LHCN-M2 (cell line): Measurements from ENCODE around the gene MPDZ. TPM values are rescaled to one million over a fixed set of nuclear protein-coding genes. Genes with fewer than 3 reads are reported as not detected.
"Not testable (repeated sequence)": the region's sequence is repeated elsewhere in the genome, so short reads cannot be mapped to it uniquely, and the experiment has no call there.

Experiments
- DNase-seq: peaks from one replicate; pipeline ENCODE4 v3.0.0-alpha.2; 2012; ENCODE audit warnings: low read depth
- total RNA-seq: library from RNA; depleted of rRNA; stranded (reverse); fragments of >200 nt; gene quantifications from 2 replicates; pipeline ENCODE4 v1.2.3, GENCODE V29; 2014

Gene MPDZ
- total RNA-seq, 1 experiment from 2014 or later, result 11.7 TPM

DNA sequence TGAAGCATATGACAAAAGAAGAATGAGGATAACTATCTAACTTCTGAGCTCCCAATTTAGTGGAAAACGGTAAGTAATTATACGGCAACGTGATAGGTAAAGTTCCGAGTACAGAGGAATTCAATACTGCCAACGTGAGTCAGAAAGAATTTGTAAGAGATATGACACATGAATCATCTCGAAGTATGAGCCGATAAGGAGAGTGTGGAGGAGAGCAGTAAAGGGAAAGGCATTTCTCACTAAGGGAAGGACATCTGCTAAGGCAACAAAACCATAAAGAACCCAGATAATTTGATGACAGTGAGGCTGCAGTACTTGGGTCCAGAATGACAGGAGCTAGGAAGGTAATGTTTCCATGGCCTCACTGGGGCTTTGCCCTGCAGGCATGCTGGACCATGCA is 11.0 kb downstream of the MPDZ start:
- peak; percentile 32 for DNase-seq

DNA sequence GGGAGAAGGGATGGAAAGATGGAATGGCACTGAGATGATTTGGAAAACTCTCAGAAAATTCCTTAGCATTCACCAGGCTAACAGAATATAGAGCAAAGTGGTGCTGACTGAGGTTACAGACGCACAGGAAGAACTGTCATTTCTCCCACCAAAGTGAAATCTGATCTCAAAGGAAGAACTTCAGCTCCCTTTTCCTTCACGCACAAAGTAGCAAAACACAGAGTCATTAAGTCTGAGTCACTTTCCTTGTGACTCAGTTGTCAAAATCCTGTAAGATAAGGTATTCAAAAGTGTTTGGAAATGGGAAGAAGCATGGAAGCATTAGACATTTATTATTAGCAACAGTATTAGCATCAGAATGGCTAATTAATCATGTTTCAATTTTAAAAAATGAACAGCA is 11.7 kb downstream of the MPDZ start:
- peak; percentile 83 for DNase-seq

DNA sequence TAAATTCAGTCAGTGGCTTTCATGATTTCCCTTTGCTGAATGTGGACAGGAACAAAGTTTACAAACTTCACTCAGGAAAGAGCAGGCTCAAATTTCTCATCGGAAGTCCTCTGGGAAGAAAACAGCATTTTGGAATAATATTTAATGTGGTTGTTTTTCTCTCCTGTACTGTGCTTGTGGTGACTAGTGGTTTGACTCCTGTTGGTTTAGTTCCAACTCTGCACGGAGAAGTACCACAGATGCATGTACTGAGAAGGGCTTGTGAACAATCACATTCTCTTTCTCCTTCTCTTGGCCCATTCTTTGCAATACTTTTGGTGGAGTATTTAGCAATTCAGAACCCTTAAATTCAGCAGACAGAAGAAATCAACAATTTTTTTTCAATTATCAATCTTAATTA is 13.3 kb downstream of the MPDZ start:
- DNase-seq, result peak; percentile 71

DNA sequence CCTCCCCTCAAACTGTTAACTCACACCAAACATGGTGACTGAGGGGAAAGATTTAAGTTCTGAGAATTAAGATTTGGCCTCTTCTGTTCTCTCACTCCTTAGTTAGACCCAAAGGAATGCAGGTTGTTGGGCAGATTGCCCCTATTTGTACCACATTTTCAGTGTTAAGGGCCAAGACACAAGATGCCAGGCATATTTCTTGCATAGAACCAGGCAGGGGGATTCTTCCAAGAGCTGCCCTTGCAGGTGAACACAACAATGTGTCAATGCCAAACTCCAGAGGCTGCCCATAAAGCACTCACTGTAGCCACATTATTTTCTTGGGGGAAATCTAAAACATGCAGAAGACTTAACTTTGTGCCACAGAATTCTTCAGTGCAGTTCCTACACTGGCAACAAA is 14.7 kb downstream of the MPDZ start:
- DNase-seq, result no peak

DNA sequence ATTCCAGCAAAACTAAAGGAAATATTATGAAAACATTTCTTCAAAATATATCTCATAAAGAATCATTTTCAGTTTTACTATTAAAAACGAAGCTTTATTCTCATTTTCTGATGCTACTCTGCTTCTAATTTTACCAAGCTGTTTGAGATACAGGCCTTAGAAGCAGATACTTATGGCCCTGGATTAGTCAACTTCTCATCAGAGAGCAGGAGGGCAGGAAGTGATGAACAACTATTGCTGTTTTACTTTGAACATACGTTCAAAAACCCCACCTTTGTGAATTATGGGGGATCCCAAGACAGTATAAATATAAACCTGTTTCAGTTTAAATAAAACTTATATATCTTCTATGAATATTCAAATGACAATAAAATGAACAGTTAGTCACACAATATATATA is 16.0 kb downstream of the MPDZ start:
- DNase-seq, result no peak

DNA sequence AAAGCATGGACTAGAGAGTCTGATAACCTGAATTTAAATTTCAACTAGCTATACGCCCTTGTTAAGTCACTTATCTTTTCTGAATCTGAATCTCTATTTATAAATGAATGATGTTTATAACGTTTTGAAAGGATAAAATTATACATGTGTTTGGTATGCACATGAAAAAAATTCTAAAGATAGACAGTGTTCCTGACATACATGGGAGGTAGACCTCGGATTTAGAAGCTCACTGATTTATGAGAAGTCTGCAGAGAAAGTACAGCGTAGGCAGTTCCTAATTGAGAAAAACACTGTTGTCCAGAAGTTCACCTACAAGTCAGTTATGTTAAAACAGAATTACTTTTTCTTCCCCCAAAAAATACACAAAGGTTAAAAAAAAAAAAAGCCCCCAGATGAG is 26.6 kb downstream of the MPDZ start:
- no peak for DNase-seq

DNA sequence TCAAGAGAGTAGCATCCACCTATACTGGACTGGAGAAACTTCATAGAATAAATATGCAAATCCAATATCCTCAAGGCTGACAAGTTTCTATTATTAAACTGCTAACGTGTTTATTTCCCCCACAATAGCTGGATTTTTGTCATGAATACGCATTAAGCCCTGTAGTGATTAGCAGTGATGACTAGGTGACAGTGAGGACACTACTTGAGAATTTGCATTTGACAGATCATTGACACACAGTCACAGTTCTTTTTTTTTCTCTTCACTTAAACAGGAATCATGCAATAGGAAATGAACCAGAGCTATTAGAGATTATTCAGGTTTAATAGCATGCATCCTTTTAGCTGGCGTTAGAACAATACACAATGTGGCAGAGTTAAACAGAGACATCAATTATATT is 35.3 kb downstream of the MPDZ start:
- no peak for DNase-seq

DNA sequence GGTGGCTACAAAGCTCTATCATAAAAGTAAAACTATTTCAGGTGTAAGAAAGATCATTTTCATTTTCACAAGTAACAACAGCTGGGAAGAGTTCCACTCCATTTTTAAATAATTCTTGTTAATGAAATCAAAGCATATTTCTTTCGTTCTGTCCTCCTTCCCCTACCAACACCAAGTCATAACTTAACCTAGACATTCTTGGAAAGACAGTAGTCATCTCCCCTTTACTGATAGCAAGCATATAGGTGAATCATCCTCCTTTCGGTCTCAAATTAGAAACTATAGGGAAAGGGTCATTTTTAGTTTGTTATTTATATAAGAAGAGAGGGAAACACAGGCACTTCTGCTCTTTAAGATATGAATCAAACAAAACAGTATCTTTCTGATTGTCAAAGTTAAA is 38.2 kb downstream of the MPDZ start:
- no peak for DNase-seq

DNA sequence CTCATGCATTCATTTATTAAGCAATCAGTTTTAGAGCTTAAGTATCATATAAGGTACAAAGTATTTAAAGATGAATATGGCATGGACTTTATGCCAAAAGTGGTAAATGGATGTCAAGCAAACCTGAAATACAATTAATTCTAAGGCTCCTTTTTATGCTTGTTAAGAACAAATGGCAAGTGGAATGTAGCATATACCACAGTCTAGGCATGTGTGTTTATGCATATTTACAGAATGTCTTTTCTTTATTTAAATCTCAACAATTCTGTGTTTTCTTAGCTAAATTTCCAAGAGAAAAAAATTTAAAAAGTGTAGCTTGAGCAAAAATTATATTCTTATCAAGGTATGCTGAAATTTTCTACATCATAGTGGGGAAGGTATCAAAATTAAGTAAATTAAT is 39.8 kb downstream of the MPDZ start:
- no peak for DNase-seq

DNA sequence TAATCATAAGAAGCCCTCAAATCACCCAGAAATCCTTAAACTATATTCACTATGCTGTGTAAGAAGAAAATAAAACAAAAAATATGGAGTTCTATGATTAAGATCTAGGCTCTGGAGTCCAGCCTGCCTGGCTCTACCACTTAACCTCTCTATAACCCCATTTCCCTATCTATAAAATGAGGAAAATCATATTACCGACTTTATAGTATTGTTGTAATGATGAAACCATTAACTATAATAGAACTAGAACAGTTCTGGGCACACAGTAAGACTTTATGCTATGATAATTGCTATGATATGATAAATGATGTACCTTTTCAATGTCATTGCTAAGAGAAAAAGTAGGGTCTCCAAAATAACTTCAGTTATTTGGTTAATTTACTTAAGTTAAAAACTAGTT is 40.3 kb downstream of the MPDZ start:
- no peak for DNase-seq

DNA sequence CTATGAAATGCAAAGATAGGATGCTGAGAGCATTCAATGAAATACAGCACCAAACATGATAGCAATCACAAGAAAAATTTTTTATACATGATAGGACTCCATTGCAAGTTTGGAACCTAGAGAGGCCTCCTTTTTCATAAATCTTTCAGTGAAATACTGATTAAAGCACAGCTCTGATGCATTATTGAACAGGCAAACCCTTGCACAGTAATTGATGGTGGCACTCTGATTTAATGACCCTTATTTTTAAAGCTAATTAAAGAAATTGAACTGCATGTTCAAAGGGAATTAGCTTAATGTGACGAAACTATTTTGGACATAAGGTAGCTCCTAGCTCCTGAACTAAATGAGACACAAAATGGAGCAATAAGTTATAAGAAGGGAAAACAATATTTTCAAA is 44.6 kb downstream of the MPDZ start:
- DNase-seq, result no peak

DNA sequence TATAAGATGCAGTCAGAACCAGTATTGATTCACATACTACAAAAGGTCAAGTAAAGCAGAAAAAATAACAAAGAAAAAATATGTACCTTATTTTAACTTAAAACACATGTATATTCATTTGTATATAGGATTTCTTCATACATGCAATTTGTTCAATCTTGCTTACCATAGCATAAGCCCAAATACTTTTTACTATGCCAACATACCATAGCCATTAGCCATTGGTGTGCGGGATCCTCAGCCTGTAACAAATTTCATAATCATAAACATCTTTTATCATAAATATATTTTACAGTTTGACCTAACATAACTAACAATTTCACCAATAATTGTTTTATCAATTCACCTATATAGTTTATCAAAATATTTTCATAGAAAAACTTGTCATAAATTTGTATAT is 51.1 kb downstream of the MPDZ start:
- DNase-seq, result no peak

DNA sequence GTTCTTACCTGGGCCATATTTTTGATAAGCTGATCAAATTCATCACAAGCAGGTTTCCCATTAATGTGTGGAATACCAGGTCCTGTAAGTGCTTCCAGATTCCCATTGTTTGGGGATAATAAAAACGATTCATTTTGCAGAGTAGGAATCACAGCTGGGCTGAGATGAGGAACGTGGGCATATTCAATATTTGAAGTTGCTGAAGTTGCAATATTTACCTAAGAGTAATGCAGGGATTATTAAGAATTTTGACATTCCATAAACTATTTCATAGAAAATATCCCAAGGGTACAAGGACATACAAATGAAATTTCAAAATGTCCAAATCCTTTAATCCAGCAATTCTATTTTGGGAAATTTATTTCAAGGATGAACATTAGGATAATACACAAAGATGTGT is 55.1 kb downstream of the MPDZ start:
- no peak for DNase-seq

DNA sequence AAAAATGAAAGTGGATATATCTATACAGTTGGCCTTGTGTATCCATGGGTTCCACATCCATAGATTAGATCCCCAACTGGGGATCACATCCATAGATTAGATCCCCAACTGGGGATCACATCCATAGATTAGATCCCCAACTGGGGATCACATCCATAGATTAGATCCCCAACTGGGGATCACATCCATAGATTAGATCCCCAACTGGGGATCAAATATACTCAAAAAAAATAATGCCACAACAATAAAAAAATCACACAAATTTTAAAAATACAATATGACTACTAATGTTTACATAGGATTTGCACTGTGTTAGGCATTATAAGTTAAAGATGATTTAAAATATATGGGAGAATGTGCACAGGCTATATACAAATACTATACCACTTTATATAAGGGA is 56.8 kb downstream of the MPDZ start:
- DNase-seq, result not testable (repeated sequence)

DNA sequence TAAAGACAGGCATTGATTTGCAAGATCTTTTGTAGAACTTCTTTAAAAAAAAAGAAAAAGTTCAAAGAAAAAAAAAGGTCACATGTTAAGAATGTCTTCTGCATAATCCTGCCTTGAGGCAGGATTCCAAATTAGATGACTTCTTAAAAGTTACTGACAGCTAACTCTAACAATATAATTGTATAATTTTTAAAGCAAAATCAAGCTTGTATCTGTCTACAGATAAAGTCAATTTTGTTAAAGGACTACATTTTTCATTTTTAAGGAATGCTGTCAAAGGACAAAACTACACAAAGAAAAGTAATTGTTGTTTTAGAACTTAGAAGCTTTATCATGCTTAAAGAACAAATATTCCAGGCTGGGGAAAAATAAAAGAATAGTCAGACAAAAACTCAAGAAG is 57.8 kb downstream of the MPDZ start:
- no peak for DNase-seq

DNA sequence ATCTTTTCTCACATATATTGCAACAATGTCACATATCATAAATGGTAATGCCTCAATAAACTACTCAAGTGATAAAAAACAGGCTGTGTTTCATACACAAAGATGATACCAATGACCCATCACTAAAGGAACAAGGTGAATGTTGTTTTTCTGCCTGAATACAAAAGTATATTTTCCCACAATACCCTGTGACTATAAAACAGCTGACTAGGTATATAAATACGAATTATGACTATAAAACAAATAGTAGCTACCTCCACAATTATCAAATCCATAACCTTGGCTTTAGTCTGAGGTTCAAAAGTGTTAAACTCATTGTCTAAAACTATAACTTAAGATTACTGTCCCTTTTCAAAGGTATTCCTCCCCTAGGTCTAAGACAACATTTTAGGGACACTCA is 58.7 kb downstream of the MPDZ start:
- DNase-seq, result no peak

DNA sequence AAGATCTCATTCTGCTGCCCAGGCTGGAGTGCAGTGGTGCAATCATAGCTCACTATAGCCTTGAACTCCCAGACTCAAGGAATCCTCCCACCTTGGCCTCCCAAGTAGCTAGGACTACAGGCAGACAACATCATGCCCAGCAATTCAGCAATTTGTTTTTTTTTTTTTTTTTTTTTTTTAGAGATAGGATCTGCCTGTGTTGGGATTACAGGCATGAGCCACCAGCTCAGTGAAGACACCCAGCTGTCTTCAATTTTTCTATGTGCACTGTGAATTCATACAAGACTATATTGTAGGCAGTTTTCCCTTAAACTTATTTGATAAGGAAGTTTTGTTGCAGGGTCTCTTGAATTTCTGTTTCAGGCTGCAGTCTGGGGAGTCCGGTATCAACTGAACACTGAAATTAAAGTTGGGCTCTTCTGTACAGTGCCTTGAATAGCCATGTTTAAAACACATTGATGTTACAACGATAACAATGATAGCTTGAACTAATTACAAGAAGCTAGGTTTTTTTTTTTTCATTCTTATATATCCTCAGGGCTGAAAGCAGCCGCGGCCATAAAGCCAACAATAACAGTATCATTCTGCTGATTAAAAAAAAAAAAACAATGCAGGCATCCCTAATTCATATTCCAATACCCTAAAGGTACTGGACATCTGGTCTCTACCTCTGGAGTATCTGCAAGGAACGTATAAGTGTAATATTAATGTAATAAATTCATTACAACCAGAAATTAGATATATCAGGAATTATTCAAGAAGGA is 63.5 kb downstream of the MPDZ start:
- no peak for DNase-seq

DNA sequence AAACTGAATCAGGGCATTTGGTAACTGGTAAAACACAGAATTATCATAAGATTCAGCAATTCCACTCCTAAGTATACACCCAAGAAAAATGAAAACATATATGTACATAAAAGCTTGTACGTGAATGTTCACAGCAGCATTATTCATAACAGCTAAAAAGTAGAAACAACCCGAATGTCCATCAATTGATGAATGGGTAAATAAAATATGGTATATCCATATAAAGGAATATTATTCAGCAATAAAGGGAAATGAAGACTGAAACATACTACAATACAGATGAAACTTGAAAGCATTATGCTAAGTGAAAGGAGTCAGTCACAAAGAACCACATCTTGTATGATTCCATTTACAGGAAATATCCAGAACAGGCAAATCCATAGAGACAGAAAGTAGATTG is 65.5 kb downstream of the MPDZ start:
- DNase-seq, result no peak

DNA sequence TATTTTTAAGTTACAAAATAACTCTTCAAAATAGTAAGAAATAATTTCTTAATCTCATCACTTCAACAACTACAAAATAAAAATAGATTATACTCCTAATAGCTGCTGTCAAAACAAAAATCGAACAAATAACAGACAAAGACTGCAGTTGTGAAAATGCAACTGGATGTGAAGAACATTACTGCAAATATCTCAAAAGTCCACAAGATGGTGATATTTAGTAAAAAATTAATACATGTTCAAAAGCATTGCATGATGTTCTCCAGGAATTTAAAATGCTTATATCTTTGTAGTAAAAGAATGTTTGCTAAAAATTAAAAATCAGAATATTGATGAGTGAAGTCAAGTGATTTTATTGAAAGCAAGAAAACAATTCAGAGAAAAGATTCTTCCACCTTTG is 66.2 kb downstream of the MPDZ start:
- peak; percentile 29 for DNase-seq

DNA sequence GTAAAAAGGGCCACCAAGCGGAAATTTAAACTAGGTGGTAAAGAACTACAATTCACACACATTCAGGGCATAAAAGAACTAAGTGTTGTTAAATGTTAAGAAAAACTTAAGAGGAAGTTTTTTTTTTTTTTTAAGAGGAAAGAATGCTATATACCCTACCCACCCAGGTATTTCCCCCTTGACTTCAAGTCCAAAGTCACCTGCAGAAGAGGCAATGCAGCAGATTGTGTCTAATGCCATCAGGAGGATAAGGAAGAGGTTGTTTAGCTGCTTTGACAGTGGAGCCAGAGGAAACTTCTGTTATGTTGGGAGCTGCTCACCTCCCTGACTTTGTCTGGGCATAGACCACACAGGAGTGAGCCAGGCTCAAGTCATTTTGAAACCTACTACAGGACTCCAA is 69.2 kb downstream of the MPDZ start:
- no peak for DNase-seq

DNA sequence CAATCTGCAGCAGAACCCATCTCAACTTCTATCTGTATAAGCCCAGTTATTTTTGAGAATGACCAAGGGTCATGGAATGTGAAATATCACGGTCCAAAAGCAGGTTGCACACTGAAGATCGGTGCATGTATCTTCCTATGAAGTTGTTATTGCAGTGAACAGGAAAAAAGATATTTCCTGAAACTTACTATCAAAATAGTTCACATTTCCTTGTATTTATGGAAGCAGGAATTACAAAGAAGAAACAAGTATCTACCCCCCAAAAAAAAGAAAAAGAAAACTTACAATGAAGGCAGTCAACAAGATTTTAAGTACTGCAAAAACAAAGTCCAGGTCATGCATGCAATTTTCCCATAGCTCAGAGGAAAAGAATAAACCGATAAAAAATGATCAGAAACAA is 70.0 kb downstream of the MPDZ start:
- DNase-seq, result no peak

DNA sequence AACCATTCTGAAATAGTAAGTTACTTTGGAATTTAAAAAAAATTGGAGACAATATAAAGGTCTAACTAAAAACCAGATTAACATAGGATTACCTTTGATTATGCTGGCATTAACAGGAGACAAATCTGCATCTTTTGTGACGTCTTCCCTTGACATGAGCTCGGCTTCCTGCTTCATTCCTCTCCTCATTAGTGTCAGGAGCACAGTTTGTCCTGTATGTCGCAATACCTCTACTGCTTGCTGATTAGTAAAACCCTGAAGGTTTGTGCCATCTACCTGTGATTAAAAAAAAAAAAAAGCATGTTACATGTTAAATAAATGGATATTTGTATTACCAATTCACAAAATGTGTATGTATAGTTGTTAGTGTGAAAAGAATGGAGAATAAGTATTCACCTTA is 73.7 kb downstream of the MPDZ start:
- DNase-seq, result no peak

DNA sequence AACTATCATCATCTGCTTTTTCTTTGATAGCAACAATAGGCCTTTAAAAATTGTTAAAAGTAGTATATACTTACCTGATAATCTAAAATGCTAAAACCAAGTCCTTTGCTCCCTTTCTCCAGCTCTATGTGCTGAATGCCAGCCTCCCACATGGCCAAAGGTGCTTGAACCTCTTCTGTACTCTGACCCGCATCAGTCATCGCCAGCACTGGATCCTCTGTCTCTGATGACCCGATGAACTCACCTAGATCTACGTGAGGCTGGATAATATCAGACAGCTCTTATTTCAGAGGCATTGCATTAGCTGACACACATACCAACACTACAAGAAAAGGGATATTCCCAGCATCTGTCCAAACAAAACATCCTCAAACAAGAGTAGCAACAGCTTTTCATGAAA is 89.5 kb downstream of the MPDZ start:
- no peak for DNase-seq

DNA sequence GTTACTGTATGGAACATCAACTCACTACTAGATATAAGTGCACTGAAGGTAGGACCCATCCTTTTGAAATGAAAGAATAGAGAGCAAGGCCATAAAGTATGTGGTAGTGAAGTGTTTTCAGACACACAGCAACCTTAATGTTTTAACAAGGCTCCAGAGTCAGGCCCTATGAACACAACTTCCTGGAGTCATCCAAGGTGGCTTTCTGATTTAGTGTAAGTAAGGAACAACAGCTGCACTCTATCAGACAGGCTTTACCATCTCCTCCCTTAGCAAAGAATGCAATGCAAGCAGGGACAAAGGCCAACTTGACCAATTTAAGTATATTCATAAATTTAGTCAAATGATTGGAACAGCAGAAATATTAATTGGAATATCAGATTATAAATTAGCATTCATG is 90.1 kb downstream of the MPDZ start:
- peak; percentile 42 for DNase-seq
